Activated B cell treated with CpG ODN at 0.5 μM for 24 hours (primary cell): ENCODE measurements around the gene DNMT3B. TPM values are rescaled to one million over a fixed set of nuclear protein-coding genes. Genes with fewer than 3 reads are reported as not detected.

Experiments used
- ATAC-seq: fragments of 200-7000 bp; cut with Tn5 transposase; one replicate; pipeline ENCODE4 v1.10.0; 2021; ENCODE audit warnings: low read depth, mild to moderate bottlenecking, moderate library complexity
- CTCF ChIA-PET: fragments of 350-600 bp; sonication (Branson Sonifier 250); formaldehyde crosslinking; loops from one replicate; lab custom pipeline; 2021; ENCODE audit warnings: antibody characterized with exemption; lab: Charles Lee
- POLR2A ChIA-PET: fragments of 350-600 bp; sonication (Branson Sonifier 250); formaldehyde crosslinking; loops from one replicate; lab custom pipeline; 2021; ENCODE audit warnings: antibody characterized with exemption; lab: Charles Lee
- DNase-seq: peaks from one replicate; pipeline ENCODE4 v3.0.0; 2022
- H3K27ac Mint-ChIP-seq: one replicate; pipeline ENCODE4 v1.8.0; 2020; ENCODE audit warnings: mixed read lengths
- H3K27me3 Mint-ChIP-seq: one replicate; pipeline ENCODE4 v1.8.0; 2021; ENCODE audit warnings: mixed read lengths
- H3K36me3 Mint-ChIP-seq: one replicate; pipeline ENCODE4 v1.8.0; 2021; ENCODE audit warnings: low read depth, mixed read lengths
- H3K4me1 Mint-ChIP-seq: one replicate; pipeline ENCODE4 v1.8.0; 2021; ENCODE audit warnings: mixed read lengths
- H3K4me3 Mint-ChIP-seq: one replicate; pipeline ENCODE4 v1.8.0; 2020; ENCODE audit warnings: mild to moderate bottlenecking, mixed read lengths
- H3K9me3 Mint-ChIP-seq: one replicate; pipeline ENCODE4 v1.8.0; 2020; ENCODE audit warnings: mixed read lengths
- intact Hi-C: fragments of 100-400 bp; cut with micrococcal nuclease; formaldehyde crosslinking; loops from one replicate; pipeline ENCODE4 v1.15.1; 2024
- total RNA-seq: library from RNA; stranded (reverse); gene quantifications from 2 replicates; pipeline ENCODE4 v1.2.3, GENCODE V29; 2022
- TF ChIP-seq, protein P1 (sequence below): fragments of 200-600 bp; IDR thresholded peaks from one replicate; pipeline ENCODE4 v1.8.0; 2022; ENCODE audit warnings: antibody characterized with exemption, mild to moderate bottlenecking

The DNMT3B gene
- total RNA-seq, 1 donor from 2014 or later: 0.20 TPM

DNA sequence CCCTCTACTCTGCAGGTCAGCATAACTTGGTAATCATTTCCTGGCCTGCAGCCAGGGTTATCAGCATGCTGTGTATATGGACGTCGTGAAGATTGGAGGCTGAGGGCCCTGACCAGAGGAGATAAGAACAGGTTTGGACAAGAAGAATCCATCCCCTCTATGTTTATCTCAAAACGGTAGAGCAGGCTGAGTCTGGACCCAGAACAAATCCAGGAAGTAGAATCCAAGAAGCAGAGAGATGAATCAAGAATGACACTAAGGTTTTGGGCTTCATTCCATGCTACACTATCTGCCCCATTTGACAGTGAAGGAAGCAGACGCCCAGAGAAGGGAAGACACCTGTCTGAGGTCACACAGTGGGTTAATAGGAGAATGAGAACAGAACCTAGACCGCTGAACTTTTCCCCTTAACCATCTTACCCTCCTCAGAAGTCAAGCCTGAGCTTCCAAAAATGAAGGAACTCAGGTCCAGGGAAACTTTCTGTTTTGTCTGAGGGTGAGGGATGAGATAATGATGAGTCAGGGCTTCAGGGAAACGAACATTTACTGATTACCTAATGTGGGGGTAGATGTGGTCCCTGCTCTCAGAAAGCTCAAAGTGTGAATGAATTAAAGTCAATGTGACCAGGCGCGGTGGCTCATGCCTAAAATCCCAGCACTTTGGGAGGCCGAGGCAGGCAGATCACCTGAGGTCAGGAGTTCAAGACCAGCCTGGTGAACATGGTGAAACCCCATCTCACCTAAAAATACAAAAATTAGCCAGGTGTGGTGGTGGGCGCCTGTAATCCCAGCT lies 9.5 kb upstream of the DNMT3B start:
- TF ChIP-seq, protein P1, sequence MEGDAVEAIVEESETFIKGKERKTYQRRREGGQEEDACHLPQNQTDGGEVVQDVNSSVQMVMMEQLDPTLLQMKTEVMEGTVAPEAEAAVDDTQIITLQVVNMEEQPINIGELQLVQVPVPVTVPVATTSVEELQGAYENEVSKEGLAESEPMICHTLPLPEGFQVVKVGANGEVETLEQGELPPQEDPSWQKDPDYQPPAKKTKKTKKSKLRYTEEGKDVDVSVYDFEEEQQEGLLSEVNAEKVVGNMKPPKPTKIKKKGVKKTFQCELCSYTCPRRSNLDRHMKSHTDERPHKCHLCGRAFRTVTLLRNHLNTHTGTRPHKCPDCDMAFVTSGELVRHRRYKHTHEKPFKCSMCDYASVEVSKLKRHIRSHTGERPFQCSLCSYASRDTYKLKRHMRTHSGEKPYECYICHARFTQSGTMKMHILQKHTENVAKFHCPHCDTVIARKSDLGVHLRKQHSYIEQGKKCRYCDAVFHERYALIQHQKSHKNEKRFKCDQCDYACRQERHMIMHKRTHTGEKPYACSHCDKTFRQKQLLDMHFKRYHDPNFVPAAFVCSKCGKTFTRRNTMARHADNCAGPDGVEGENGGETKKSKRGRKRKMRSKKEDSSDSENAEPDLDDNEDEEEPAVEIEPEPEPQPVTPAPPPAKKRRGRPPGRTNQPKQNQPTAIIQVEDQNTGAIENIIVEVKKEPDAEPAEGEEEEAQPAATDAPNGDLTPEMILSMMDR: no peak
- intact Hi-C loops: no loop called here

DNA sequence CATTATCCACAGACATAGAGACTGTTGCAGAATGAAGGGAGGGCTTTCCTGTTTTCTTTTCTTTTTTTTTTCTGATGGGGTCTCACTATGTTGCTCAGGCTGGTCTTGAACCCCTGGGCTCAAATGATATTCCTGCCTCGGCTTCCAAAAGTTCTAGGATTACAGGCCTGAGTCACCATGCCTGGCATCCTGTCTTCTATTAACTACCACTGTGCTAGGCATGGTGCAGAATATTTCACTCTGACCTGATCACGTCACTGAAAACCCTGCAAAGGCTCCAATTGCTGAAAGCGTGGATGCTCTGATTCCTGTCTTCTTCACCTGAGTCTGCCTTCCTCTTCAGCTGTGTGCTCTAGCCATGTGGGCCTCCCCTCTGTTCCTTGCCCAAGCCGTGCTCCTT lies 8.5 kb upstream of the DNMT3B start:
- no peaks in the 10 kb centered on the region for H3K36me3 Mint-ChIP-seq
- ChIA-PET CTCF (no interaction called here), POLR2A (no interaction called here)
- DNase-seq: no peak
- no peaks in the 10 kb centered on the region for H3K27me3 Mint-ChIP-seq
- no peak for ATAC-seq
- H3K4me3 Mint-ChIP-seq: no peak overlapping the region
- intact Hi-C loops: no loop called here
- no peak overlapping the region for H3K27ac Mint-ChIP-seq
- H3K4me1 Mint-ChIP-seq: no peaks in the 10 kb centered on the region
- no peaks in the 10 kb centered on the region for H3K9me3 Mint-ChIP-seq
- TF ChIP-seq, protein P1: no peak

More for the DNA sequence above, 9.5 kb upstream of the DNMT3B start:
- no peaks in the 10 kb centered on the region for H3K9me3 Mint-ChIP-seq
- DNase-seq (no peak), ATAC-seq (no peak)
- no peaks in the 10 kb centered on the region for H3K27me3 Mint-ChIP-seq
- POLR2A ChIA-PET: no interaction called here
- no peaks in the 10 kb centered on the region for H3K4me1 Mint-ChIP-seq
- H3K4me3 Mint-ChIP-seq: no peak overlapping the region
- no peaks in the 10 kb centered on the region for H3K36me3 Mint-ChIP-seq
- CTCF ChIA-PET: no interaction called here
- H3K27ac Mint-ChIP-seq: no peak overlapping the region

DNA sequence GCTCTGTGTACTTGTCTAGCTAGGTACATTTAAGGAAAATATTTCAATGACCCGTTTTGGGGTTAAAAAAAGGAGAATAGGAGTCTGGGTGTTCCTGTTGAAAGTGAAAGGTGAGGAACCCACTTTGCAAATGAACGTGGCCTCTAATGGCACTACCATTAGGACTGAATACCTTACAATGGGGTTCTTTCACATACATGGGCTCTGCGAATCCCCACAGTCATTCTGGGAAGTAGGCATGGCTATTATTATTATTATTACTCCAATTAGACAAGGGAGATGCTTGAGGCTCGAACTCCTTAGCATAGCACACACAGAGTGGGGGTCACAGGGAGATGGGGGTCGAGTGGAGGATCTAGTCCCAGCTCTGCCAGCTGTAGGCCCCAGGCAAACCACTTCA lies 6.0 kb upstream of the DNMT3B start:
- H3K4me1 Mint-ChIP-seq: peaks cover 2% of the 10 kb centered on the region
- CTCF ChIA-PET: no interaction called here
- intact Hi-C loops: no loop called here
- ATAC-seq (no peak), DNase-seq (no peak)
- H3K36me3 Mint-ChIP-seq: no peaks in the 10 kb centered on the region
- TF ChIP-seq, protein P1: no peak
- no peaks in the 10 kb centered on the region for H3K9me3 Mint-ChIP-seq
- no peak overlapping the region for H3K27ac Mint-ChIP-seq
- no peak overlapping the region for H3K4me3 Mint-ChIP-seq
- H3K27me3 Mint-ChIP-seq: no peaks in the 10 kb centered on the region
- POLR2A ChIA-PET: no interaction called here

DNA sequence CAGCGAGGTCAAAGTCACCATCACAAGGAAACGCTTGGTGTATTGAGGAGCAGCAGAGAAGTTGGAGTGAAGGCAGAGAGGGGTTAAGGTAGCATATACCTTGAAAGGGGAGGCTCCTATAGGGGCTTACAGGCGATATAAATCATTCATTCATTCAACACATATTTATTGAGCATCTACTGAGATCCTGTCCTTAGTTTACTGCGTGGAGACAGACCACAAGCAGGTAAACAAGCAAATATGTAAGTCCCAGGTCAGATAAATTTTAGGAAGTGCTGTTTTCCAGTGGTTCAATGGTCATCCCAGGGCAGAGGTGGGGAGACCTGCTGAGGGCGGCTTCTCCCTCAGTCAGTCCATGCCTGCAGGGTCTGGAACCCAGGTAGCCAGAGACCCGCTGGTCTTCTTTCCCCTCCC lies 761 bp upstream of the DNMT3B start:
- peaks cover 1% of the 10 kb centered on the region for H3K36me3 Mint-ChIP-seq
- POLR2A ChIA-PET: no interaction called here
- TF ChIP-seq, protein P1: no peak
- intact Hi-C loops: no loop called here
- peak overlapping the region; percentile 81 for H3K4me3 Mint-ChIP-seq
- peaks cover 17% of the 10 kb centered on the region for H3K4me1 Mint-ChIP-seq
- H3K9me3 Mint-ChIP-seq: no peaks in the 10 kb centered on the region
- no peak for ATAC-seq
- H3K27ac Mint-ChIP-seq: no peak overlapping the region
- no peak for DNase-seq
- CTCF ChIA-PET: no interaction called here
- H3K27me3 Mint-ChIP-seq: peaks cover 2% of the 10 kb centered on the region

DNA sequence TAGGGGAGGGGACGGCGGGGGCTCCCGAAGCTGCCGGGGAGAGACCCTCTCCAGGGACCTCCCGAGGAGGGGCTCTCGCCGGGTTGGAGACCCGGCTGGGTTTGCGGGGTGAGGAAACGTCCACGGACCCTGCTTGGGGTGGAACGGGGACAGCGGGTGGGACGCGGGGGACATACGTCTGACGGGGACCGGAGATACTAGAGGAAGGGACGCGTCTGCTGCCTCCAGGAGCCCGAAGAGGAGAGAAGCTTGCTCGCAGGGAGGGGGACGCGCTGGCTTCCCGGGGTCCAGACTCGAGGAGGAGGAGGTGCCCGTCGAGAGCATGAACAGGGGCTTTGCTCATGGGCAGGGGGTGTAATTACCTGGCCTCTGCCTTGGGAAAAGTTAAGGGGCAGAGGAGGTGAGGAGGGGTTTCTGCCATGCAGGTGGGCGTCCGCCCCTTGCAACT lies 593 bp downstream of the DNMT3B start:
- Mint-ChIP-seq H3K4me3 (peak overlapping the region; percentile 86), H3K9me3 (no peaks in the 10 kb centered on the region), H3K4me1 (peaks cover 17% of the 10 kb centered on the region), H3K27ac (no peak overlapping the region), H3K27me3 (peaks cover 2% of the 10 kb centered on the region), H3K36me3 (peaks cover 1% of the 10 kb centered on the region)
- CTCF ChIA-PET: interaction anchor here (2.0 to 2.1 kb wide), 2 partner anchors 15 to 19 kb away, joined by 9 read pairs; partner anchors contain the start of gene COMMD7
- ATAC-seq: peak; percentile 26
- POLR2A ChIA-PET: interaction anchor here (0.5 to 2.7 kb wide), 3 partner anchors 19 to 67 kb away, joined by 6 to 23 read pairs (median 7); partner anchors contain the start of gene COMMD7
- DNase-seq: no peak
- intact Hi-C loops: loop anchor here (1.0 kb wide), 2 partner anchors 19 to 210 kb away; partner anchors contain the start of gene COMMD7
- TF ChIP-seq, protein P1: no peak
